Measurements from ENCODE around the gene TNFAIP2. TPM values are rescaled to one million over a fixed set of nuclear protein-coding genes. Genes with fewer than 3 reads are reported as not detected.

The TNFAIP2 gene
- total RNA-seq, 2 experiments from 2014 or later: 0.10 to 0.85 TPM

DNA sequence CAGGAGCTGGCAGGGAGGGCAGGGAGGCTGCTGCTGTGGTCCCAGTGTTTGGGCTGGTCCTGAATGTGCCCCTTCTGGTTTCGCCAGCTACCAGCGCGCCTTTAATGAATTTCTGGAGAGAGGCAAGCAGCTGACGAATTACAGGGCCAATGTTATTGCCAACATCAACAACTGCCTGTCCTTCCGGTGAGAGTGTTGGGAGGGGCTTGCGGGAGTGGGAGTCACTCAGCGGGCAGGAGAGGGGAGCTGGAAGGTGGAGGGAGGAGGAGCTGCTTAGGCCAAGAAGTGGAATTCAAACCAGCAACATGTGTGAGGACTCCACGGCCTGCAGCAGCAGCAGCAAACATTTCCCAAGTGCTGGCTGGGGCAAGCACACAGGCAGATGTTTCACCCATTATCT lies 7.7 kb downstream of the TNFAIP2 start:
- Mint-ChIP-seq H3K27ac (no peak overlapping the region), H3K4me3 (no peak overlapping the region), H3K9me3 (no peaks in the 10 kb centered on the region), H3K27me3 (no peaks in the 10 kb centered on the region), H3K4me1 (no peaks in the 10 kb centered on the region), H3K36me3 (no peaks in the 10 kb centered on the region)
- no peak for DNase-seq

DNA sequence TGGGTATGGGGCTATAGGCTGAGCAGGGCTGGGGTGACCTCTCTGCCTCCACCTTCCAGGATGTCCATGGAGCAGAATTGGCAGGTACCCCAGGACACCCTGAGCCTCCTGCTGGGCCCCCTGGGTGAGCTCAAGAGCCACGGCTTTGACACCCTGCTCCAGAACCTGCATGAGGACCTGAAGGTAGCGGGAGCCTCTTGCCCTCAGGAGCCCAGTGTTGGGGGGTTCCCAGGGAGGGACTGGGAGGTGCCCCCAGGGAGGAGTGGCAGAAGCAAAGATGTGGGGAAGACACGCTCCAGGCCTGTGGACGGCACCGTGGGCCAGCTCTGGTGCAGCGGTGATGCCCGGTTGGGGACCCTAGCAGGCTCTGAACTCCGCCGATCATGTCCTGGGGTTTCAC lies 8.3 kb downstream of the TNFAIP2 start:
- H3K27me3 Mint-ChIP-seq: no peaks in the 10 kb centered on the region
- no peak overlapping the region for H3K4me3 Mint-ChIP-seq
- no peaks in the 10 kb centered on the region for H3K9me3 Mint-ChIP-seq
- no peak overlapping the region for H3K27ac Mint-ChIP-seq
- no peaks in the 10 kb centered on the region for H3K36me3 Mint-ChIP-seq
- no peaks in the 10 kb centered on the region for H3K4me1 Mint-ChIP-seq
- DNase-seq: no peak

DNA sequence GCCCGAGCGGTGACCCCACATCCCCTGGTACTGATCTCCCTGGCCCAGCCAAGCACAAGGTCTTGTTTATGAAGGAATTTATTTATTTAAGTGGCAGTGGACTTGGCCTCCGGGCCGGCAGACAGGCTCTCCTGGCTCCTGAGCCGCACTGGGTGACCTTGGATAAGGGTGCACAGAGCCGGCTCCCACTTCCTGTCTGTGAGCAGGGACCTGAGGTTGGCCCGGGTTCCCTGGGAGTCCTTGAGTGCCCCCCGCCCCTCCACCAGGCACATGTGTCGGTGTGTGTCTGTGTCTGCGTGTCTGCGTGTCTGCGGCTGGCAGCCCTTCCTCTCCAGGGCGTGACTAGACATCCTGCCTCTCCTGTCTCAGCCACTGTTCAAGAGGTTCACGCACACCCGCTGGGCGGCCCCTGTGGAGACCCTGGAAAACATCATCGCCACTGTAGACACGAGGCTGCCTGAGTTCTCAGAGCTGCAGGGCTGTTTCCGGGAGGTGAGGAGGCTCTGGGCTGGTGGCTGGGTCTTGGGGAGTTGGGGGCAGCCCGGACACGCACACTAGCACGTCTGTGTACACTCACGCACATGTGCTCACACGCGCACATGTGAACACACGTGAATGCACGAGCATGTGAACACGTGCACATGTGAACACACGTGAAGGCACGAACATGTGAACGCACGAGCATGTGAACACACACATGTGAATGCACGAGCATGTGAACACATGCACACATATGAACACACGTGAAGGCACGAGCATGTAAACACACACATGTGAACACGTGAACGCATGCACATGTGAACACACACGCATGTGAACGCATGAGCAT lies 9.3 kb downstream of the TNFAIP2 start:
- Mint-ChIP-seq H3K9me3 (no peaks in the 10 kb centered on the region), H3K4me3 (no peak overlapping the region)

DNA sequence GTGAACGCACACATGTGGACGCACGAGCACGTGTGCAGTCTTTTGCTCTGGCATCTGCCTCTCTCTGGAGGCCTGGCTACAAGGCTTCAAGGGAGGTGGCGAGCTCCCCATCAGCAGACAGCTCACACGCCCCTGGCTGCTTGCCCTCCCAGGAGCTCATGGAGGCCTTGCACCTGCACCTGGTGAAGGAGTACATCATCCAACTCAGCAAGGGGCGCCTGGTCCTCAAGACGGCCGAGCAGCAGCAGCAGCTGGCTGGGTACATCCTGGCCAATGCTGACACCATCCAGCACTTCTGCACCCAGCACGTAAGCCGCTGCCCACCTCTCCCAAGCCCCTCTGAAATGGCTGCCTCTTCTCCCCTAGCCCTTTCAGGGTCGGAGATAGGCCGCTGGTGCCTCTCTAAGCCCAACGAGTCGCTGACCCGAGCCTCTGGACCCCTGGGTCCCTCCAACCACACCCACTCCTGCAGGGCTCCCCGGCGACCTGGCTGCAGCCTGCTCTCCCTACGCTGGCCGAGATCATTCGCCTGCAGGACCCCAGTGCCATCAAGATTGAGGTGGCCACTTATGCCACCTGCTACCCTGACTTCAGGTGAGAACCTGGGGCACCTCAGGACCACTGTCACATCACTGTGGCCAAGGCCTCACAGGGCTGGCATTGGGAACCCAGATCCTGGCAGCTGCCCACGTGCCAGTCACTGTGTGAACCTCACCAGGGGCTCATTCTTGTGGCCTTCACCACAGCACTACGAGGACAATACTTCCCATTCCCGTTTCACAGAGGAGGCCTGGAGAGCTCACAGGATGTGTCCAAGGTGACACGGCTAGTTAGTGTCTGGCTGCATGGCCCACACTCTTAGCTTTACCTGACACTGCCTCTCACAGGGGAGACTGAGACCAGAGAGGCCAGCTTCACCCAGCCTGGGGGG lies 10.2 kb downstream of the TNFAIP2 start:
- H3K9me3 Mint-ChIP-seq: no peaks in the 10 kb centered on the region

More for the DNA sequence above, 9.3 kb downstream of the TNFAIP2 start:
- H3K4me1 Mint-ChIP-seq: no peaks in the 10 kb centered on the region
- no peaks in the 10 kb centered on the region for H3K36me3 Mint-ChIP-seq
- no peak for DNase-seq
- no peak overlapping the region for H3K27ac Mint-ChIP-seq
- H3K27me3 Mint-ChIP-seq: peaks cover under 1% of the 10 kb centered on the region

DNA sequence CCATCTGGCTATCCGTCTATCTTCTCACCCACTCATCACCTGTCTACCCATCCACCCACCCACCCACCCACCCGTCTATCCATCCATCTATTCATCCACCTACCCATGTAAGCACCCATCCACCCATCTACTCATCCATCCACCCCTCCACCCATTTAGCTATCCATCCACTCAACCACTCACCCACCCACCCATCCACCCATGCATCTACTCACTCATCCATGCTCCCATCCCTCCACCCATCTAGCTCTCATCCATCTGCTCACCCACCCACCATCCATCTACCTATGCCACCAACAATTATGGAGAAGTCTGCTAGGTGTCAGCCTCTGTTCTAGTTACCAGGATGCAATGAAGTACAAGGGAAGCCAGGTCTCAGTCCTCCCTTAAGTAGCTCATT lies 11.1 kb downstream of the TNFAIP2 start:
- peaks cover 3% of the 10 kb centered on the region for H3K27me3 Mint-ChIP-seq
- H3K36me3 Mint-ChIP-seq: no peaks in the 10 kb centered on the region
- DNase-seq: no peak
- no peaks in the 10 kb centered on the region for H3K4me1 Mint-ChIP-seq
- H3K27ac Mint-ChIP-seq: no peak overlapping the region
- H3K9me3 Mint-ChIP-seq: no peaks in the 10 kb centered on the region
- no peak overlapping the region for H3K4me3 Mint-ChIP-seq

More for the DNA sequence above, 10.2 kb downstream of the TNFAIP2 start:
- H3K4me1 Mint-ChIP-seq: no peaks in the 10 kb centered on the region
- peaks cover 3% of the 10 kb centered on the region for H3K27me3 Mint-ChIP-seq
- no peak for DNase-seq
- no peaks in the 10 kb centered on the region for H3K36me3 Mint-ChIP-seq
- H3K27ac Mint-ChIP-seq: no peak overlapping the region
- H3K4me3 Mint-ChIP-seq: no peak overlapping the region

DNA sequence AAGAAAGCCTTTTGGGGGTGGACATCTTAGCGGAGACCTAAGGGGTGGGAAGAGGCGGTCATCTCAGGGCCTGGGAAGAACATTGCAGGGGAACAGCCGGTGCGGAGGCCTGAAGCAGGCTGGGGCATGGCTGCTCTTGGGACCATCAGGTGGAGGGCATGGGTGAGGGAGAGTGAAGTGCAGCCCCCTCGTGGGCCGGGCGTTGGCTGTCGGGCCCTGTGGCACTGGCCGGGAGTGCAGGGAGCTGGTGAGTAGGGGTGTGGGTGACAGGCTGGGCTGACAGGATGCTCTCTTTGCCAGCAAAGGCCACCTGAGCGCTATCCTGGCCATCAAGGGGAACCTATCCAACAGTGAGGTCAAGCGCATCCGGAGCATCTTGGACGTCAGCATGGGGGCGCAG lies 11.7 kb downstream of the TNFAIP2 start:
- no peak overlapping the region for H3K4me3 Mint-ChIP-seq
- no peak for DNase-seq
- no peaks in the 10 kb centered on the region for H3K36me3 Mint-ChIP-seq
- H3K27ac Mint-ChIP-seq: no peak overlapping the region
- H3K27me3 Mint-ChIP-seq: peaks cover 7% of the 10 kb centered on the region
- no peaks in the 10 kb centered on the region for H3K9me3 Mint-ChIP-seq
- H3K4me1 Mint-ChIP-seq: no peaks in the 10 kb centered on the region

DNA sequence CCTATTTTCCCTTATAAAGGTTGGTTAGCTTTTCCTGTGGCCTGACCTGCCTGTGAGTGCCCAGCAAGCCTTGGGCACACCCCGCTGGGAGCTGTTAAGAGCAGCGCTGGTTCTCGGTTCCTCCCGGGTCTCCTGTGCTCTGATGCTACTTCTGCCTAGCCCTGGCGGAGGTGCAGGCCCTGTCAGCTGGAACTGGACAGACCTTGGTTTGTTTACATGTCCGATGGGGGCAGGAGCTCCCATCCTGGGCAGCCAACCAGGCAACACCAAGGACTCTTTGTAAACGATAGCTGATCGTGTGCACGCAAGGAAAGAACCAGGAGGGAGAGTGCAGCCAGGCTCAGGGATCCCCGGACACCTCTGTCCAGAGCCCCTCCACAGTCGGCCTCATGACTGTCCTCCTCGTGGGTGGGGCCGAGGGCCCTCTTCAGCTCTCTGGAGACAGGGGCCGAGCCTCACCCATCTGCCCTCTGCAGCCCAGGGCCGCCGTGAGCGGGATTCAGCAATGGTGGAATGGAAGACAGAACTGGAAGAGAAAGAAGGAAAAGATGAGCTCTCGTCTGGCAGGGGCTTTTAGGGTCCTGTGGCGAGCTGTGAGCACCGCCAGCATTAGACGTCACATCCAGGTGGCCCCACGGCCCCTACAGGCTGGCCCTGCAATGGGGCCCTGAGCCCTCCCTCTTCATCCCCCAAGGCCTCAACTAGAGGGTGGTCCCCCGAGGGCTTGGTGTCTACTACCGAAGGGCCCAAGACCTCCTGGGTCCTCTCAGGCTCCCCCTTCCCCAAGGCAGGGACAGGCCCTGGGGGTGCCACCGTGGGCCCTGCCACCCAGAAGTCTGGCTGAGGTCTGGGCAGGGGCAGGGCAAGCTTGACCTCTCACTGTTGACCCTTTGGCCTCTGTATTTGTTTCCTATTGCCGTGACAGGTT lies 12.3 kb downstream of the TNFAIP2 start:
- no peak overlapping the region for H3K27ac Mint-ChIP-seq
- no peak for DNase-seq
- no peaks in the 10 kb centered on the region for H3K4me1 Mint-ChIP-seq
- no peaks in the 10 kb centered on the region for H3K9me3 Mint-ChIP-seq
- no peak overlapping the region for H3K4me3 Mint-ChIP-seq
- H3K27me3 Mint-ChIP-seq: peaks cover 11% of the 10 kb centered on the region
- H3K36me3 Mint-ChIP-seq: no peaks in the 10 kb centered on the region

DNA sequence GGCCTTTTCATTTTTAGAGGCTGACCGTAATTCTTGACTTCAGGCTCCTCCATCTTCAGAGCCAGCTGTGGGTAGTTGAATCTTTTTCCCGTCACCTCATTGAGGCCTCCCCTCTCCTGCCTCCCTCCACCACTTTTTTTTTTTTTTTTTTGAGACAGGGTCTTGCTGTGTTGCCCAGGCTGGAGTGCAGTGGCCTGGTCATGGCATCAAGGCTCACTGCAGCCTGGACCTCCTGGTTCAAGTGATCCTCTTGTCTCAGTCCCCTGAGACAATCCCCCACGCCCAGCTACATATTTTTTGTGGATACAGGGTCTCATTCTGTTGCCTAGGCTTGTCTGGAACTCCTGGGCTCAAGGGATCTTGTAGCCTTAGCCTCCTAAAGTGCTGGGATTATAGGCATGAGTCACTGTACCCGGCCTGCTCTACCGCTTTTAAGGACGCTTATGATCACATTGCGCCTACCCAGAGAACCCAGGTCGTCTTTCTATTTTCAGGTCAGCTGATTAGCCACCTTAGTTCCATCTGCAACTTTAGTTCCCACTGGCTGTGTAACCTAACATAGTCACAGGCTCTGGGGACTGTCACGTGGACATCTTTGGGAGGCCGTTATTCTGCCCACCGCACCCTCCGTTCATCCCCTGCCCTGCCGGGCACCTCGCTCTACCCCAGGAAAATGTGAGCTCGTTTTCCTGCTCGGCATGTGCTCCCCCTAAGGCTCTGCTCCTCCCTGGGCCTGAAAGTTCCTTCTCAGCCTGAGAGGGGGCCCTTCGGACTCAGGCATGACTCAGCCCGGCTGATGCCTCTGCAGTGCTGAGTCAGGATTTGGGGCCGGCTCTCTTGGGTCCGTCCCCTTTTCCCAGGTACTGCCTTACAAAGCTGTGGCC lies 13.4 kb downstream of the TNFAIP2 start:
- Mint-ChIP-seq H3K4me3 (no peak overlapping the region), H3K36me3 (no peaks in the 10 kb centered on the region), H3K4me1 (peaks cover 4% of the 10 kb centered on the region), H3K27me3 (peaks cover 21% of the 10 kb centered on the region), H3K9me3 (no peaks in the 10 kb centered on the region), H3K27ac (no peak overlapping the region)
- DNase-seq: no peak

DNA sequence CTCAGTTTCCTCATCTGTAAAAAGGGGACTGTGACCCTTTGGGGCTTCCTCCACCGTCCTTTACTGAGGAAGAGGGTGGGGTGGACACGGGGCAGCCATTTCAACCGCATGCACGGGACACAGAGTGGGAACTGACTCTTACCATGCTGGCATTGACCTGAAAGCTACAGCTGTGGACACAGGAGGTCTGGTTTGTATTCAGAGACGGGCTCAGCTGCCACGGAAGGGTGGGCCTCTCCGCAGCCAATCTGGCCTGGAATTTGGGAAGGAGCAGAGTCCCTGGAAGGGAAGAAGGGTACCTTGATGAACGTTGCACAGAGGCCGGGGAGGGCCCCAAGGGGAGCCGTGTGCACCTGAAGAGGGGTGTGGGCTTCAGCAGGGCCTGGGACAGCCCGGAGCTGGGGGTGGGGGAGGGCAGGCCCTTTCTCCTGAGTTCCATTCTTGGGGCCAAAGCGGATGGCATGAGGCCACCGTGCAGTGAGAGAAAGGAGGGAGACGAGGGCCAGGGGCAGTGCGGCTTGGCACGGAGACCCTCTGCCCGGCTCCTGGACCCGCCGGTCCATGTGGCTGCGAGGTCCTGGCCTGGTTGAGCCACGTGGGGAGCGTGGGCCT lies 14.5 kb downstream of the TNFAIP2 start:
- H3K27me3 Mint-ChIP-seq: peaks cover 33% of the 10 kb centered on the region
- H3K27ac Mint-ChIP-seq: no peak overlapping the region
- no peaks in the 10 kb centered on the region for H3K36me3 Mint-ChIP-seq
- DNase-seq: no peak
- peaks cover 4% of the 10 kb centered on the region for H3K4me1 Mint-ChIP-seq
- no peak overlapping the region for H3K4me3 Mint-ChIP-seq
- no peaks in the 10 kb centered on the region for H3K9me3 Mint-ChIP-seq

DNA sequence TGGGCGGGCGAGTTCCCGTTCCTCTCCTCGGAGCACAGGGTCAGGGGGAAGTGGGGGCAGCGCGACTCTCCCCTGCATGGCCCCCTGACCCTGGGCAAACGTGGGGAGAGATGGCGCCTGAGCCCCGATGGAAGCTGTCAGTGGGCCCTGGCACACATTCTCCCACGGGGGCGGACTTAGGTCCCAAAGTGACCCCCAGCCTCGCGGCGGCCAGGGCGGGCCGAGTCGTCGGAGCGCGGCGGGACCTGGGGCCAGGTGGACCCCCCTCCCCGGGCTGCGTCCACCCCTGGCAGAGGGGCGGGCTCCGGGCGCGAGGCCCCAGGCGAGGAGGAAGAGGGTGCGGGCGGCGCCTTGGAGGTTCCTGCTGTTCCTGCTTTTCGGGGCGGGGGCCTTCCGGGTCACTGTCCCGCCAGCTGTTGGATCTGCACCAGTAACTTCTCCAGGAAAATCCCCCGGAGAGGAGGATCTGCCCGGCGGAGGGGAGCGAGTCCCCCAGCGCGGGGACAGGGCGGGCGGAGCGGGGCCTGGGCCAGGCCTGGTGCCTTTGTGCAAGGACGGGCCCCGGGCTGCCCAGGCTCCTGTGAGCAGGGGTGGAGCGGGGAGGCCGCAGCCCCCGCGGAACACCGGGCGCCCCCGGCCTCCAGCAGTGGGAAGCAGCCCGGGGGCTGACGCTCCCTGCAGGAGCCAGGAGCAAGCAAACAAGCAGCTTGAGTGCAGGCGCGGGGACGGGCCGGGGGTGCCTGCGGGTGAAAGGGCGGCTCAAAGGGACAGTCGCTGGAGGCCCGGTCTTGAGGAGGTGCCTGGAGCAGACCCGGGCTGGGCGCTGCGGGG lies 15.3 kb downstream of the TNFAIP2 start:
- no peak overlapping the region for H3K4me3 Mint-ChIP-seq
- peaks cover 40% of the 10 kb centered on the region for H3K27me3 Mint-ChIP-seq
- no peaks in the 10 kb centered on the region for H3K9me3 Mint-ChIP-seq
- H3K36me3 Mint-ChIP-seq: no peaks in the 10 kb centered on the region
- no peak for DNase-seq
- H3K4me1 Mint-ChIP-seq: peaks cover 4% of the 10 kb centered on the region
- H3K27ac Mint-ChIP-seq: no peak overlapping the region

DNA sequence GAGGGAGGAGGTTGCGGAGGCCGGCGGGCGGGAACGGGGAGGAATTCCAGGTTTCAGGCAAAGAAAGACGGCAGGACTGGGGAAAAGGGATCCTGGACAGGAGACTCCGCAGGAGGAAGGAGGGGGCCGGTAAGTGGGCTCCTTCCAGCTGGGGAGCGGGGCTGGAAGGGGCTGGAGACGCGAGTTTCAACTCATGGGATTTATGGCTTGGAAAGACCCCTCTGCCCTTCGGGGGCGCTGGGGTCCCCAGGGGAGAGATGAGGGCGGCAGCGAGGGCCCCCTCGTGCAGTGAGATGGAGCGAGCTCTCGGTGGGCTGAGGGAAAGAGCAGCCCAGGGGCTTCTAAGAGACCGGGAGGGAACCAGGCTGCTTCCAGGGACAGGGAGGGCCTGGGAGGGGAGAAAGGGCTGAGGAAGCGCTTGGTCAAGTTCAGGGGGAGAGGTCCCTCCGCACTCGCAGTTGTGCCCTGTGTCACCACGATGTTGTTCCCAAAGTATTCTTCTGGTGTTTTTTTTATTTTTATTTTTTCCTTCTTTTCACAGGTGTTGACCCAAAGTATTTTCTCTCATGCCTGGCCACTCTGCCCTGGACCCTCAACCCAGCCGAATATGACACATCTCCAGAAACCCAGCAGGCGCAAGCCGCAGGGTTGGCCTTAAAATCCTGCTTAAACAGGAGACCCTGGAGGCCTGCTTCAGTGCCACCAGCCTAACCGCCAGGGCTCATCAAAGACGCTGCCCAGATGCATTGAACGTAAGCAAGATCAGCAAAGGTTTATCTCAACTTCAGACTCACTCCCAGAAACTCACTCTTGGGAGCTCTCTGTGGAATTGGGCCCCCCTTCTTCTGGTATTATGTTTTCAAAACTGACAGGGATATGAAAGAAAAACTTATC lies 16.1 kb downstream of the TNFAIP2 start:
- H3K27ac Mint-ChIP-seq: no peak overlapping the region

More for the DNA sequence above, 16.1 kb downstream of the TNFAIP2 start:
- Mint-ChIP-seq H3K27me3 (peaks cover 44% of the 10 kb centered on the region), H3K4me3 (no peak overlapping the region), H3K36me3 (no peaks in the 10 kb centered on the region), H3K4me1 (peaks cover 4% of the 10 kb centered on the region), H3K9me3 (no peaks in the 10 kb centered on the region)
- DNase-seq: no peak
